Stimulated activated CD4-positive, alpha-beta T cell treated with anti-CD3 and anti-CD28 coated beads, Interleukin-1b, Interleukin-23, amount 100 ng/mL, for 24 hours (primary cell): ENCODE data around the gene OR6V1.
"Not testable (repeated sequence)": the region's sequence is repeated elsewhere in the genome, so short reads cannot be mapped to it uniquely, and the experiment has no call there.

Source experiments
- DNase-seq, 4 experiments: peaks; one replicate each; pipeline ENCODE4 v3.0.0-alpha.2; 2020; ENCODE audit warnings: low read depth in 4 of 4, low spot score in 1 of 4

Gene OR6V1

DNA sequence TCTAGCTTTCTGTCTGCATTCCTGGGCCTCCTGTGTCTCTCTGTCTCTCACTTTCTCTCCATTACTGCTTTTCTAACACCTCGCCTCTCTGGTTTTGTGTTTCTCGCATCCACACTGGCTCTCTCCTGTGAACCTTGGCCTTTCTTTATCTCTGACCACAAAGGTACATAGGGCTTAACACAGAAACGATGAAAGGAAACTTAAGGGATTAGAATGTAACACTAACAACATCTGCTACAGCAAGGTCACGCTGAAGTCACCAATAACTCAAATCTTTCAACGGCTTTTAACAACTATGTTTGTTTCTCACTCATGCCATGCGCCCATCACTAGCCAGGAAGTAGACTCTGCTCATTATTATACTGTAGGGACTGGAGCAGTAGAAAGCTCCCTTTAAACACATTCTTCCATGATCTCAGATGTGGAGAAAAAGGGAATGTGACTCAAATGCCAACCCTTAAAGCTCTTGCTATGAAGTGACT, 9.3 kb upstream of the OR6V1 start:
- no peak for DNase-seq

DNA sequence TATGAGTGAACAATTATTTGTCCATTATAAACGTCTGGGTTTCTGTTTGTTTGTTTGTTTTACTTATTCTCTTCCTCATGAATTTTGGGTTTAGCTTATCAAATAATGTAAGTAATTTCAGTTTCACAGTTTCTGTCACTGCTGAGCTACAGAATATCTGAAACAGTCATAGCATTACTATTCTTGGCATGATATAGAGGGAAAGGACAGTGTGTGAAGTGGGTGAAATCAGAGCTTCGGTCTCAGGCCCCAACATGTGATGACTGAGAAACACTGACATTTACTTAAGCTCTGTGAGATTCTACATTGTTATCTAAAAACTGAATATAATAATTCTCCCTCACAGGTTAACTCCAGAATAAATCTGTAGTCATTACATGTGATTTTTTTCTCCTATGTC, 8.8 kb upstream of the OR6V1 start:
- no peak for DNase-seq

DNA sequence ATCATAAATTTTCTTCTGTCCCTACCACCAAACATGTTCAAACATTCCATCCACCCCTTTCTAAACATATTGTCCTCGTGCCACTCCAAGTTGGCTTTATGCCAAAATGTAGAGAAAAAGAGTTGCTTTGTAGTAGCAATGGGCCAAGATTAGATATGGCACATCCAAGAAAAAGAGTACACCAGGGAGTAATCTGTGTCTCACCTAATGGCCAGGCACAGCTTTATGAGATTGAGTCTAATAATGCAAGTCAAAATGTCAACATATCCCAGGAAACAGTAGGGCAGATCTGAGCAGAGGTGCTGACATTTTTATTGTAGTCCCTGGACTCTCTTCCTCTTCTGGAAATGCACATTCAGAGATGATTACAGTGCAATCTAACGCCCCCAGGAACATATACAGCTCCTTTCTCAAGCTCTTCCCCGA, 5.7 kb upstream of the OR6V1 start:
- DNase-seq, result no peak

DNA sequence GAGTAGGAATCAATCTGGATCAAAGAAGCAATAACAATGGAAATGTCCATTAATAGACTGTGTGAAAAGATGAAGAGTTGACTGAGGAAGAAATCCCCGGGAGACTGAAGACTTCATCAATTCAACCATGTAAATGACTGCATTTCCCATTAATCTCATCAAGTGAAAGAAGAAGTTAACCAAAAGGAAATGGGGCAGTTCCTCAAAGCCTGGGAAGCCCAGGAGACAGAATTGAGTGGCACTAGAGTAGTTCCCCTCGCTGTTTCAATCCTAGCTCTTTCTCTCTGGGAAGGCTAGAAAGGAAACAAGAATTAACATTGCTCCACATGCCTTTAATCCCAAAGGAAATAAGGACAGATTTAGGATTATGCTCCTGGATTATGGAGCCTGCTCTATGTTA, 4.8 kb upstream of the OR6V1 start:
- DNase-seq, result no peak

DNA sequence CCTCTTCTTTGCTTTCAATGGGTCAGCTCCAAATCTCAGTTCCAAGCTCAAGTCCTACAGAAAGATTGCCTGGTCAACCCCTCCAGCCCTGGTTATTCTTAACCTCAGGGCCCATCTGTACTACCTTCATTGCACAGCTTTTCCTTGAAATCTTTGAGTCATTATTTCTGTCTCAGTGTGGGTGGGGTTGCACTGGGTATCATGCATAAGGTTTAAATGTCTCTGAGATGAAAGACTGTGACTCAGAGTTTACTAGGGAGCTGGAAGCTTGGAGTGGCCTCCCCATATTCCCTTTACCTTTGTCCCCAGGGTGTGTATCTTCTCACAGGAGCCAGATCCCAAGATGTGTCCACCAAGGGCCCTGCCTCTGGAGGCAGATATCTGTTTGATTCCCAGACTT, 3.3 kb upstream of the OR6V1 start:
- DNase-seq, result no peak

DNA sequence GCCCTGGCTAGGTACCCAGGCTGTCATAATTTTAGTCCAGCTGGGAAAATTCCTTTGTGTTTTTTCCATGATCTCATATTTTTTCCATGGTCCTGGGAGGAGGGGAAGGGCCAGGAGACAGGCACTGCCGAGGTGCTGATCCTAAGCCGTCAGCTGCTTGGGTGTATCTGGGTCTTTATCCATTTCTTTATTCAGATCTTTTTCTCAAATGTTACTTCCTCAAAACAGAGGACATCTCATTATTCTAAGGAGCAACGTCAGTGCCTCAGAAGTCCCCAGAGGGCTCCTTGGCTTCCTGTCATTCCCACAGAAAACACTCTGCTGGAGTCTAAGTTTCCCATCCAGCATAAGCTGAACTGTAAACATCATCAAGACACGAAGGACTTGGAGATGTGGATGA, 2.8 kb upstream of the OR6V1 start:
- DNase-seq, result no peak

DNA sequence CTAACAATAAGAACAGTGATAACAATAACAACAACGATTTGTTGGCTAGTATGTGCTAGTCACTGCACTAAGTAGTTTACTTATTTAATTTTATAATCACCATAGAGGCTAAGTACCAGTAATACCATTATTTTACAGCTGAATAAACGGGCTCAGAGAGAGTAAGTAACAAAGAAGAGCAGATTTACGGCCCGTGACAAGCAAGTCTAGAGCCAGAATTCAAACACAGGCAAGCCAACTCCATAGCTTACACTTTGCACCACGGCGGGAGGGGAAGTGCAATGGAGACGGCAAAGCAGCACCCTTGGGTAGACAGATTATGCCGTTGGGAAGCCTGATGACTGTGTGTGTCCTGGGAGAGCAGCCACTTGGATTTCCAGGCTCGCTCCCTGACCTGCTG, 1.2 kb upstream of the OR6V1 start:
- no peak for DNase-seq

DNA sequence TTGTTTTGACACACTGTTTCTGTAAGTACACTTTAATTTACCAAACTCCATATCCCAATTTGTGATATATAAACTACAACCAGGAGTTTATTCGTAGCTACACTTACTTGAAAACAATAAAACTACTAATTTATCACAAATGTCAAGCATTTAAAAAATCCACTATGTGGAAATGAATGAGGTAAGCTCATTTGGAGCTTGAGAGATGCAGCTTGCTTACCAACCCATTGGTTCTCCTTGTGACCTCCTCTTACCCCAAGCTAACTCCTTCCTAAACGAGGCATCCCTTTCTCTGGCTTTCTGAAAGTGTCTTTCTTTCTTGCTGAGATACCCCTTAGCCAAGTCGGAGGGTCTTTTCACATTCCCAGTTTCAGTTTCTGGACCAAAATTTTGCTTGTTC, 2.5 kb downstream of the OR6V1 start:
- no peak for DNase-seq

DNA sequence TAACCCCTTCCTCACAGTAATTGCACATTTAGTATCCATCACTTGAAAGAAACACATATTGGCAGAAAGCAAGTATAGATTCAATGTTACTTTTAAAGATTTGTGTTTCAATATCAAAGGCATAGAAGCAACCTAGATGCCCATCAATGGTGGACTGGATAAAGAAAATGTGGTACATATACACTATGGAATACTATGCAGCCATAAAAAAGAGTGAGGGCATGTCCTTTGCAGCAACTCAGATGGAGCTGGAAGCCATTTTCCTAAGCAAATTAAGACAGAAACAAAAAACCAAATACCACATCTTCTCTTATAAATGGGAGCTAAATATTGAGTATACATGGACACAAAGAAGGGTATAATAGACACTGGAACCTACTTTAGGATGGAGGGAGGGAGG, 3.6 kb downstream of the OR6V1 start:
- no peak for DNase-seq

DNA sequence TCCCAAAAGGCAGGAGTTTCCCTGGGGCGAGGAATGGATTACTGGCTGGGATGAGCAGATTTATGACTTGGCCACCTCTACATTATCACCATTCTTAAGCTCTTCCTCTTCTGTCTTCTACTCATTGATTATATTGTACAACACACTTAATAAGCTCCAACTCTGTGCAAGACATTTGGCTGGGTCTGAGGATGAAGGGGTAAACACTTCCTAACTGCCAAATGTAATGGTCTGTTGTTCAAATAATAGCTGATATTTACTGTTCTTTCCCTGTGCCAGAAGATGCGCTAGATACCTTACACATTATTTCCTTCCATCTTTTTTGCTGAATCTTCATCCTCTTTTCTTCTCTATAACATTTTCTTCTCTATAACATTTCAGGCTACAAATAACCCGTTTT, 11.6 kb downstream of the OR6V1 start:
- no peak for DNase-seq

DNA sequence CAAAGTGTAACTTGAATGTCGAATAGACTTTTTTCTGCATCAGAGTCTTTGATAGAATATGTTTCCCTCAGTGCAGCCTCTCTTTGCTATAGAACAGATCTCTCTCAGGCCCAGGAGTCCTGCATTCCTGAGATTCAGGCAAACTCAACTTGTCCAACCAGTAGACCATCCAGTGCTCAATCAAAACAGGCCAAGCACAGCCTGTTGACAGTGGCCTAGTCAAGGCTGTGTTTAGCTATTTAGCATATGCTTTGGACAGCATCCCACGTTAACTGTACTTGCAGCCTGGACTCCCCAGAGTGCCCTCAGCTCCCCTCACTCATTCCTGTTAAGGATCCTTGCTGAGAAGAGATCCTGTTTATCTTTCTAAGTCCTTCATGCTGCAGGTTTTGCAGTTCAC, 16.3 kb downstream of the OR6V1 start:
- DNase-seq, result no peak

DNA sequence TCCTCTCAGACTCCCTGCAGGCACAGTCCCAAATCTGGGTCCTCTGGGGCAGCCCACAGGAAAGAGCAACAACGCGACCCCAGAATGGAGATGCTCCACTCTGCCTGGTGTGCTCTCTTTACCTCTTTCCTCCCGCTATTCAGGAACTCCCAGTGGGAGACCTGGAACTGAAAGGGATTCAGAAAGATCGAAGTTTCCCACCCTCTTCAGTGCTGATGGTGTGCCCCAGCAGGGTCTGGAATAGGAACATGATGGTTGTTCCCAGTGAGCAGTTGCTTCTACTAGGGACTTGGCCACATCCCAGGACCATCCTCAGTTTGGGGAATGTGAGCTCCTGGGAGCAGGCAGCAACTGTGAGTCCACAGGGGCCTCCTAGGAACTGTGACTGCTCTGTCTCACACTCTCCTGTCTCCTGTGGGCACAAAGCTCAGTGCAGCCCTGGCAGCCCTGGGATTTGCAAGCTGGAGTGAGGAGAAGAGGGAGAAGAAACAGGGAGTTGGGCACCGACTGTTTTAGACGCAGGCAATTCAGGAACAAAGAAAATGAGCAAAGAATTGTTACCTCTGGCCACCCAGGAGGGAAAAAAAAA, 17.9 kb downstream of the OR6V1 start:
- DNase-seq, result no peak

DNA sequence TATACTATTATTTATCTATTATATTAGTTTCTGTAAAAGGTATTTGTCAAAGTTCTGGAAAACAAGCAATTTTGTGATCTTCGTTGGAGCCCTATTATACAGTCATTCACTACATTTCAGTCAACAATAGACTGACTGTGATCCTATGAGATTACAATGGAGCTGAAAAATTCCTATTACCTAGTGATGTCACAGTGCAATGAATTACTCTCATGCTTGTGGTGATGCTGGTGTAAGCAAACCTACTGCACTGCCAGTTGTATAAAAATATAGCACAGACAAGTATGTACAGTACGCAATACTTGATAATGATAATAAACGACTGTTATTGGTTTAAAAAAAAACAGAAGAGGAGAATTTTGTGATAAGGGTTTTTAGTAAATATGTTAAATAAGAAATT, 21.4 kb downstream of the OR6V1 start:
- no peak for DNase-seq

DNA sequence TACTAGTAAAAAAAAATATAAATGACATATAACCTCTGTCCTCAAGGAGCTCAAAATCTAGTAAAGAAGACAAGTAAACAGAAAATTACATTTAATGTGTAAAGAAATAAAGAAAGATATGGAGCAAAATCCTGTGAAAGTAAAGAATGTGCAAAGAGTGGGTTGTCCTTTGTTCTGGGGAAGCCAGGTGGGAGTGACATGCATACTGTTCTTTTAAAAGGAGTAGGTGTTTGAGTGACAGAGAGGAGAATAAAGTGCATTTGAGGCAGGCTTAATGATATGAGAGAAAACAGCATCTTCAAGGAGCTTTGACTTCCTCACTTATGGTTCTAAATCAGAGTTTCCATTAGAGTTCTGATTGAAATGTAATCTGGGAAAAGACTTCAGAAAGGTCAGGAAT, 22.0 kb downstream of the OR6V1 start:
- no peak for DNase-seq

DNA sequence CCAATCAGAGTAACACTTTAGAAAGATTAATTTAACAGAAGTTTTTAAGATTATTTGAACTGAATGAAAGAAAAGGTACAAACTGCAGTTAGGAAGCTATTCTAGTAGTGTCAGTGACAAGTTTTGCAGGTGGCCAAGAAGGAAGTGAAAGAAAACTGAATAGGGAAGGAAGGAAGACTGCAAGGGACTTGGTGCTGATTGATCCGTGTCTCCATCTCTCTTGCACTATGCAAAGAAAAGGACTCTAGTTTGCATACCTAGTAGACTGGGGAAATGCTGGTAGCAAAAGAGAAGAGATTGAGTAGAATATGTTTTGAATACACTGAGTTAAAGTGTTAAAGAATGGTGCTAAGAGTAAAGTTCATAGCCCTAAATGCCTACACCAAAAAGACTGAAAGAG, 33.0 kb downstream of the OR6V1 start:
- no peak for DNase-seq

DNA sequence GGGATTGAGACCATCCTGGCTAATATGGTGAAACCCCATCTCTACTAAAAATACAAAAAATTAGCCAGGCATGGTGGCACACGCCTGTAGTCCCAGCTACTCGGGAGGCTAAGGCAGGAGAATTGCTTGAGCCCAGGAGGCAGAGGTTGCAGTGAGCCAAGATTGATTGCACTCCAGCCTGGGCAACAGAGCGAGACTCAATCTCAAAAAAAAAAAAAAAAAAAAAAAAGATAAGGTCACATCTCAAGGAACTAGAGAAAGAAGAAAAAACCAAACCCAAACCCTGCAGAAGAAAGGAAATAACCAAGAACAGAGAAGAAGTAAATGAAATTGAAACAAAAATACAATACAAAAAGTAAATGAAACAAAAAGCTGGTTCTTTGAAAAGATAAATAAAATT, 33.5 kb downstream of the OR6V1 start:
- not testable (repeated sequence) for DNase-seq

DNA sequence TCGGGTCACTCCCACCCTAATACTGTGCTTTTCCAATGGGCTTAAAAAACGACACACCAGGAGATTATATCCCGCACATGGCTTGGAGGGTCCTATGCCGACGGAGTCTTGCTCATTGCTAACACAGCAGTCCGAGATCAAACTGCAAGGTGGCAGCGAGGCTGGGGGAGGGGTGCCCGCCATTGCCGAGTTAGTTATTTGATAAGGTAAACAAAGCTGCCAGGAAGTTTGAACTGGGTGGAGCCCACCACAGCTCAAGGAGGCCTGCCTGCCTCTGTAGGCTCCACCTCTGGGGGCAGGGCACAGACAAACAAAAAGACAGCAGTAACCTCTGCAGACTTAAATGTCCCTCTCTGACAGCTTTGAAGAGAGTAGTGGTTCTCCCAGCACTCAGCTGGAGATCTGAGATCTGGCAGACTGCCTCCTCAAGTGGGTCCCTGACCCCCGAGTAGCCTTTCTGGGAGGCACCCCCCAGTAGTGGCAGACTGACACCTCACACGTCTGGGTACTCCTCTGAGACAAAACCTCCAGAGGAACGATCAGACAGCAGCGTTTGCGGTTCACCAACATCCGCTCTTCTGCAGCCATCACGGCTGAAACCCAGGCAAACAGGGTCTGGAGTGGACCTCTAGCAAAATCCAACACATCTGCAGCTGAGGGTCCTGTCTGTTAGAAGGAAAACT, 36.5 kb downstream of the OR6V1 start:
- DNase-seq, result not testable (repeated sequence)

DNA sequence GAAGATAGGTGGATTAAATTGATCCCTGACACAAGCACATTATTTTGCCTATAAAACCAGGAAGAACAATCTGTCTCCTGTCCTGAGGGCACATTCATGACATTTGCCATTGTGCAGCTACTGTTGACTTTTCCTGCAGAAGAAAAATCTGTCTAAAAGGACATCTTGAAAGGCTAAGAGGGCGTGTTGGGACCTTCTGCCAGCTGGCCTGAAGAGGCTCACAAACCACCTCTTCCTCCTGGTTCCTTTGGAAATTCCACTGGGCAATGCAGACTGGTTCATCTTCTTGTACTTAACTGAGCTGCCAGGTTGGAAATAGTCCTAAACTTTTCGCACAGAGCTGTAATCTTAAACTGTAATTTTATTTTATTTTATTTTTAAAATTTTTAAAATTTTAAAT, 44.0 kb downstream of the OR6V1 start:
- no peak for DNase-seq

DNA sequence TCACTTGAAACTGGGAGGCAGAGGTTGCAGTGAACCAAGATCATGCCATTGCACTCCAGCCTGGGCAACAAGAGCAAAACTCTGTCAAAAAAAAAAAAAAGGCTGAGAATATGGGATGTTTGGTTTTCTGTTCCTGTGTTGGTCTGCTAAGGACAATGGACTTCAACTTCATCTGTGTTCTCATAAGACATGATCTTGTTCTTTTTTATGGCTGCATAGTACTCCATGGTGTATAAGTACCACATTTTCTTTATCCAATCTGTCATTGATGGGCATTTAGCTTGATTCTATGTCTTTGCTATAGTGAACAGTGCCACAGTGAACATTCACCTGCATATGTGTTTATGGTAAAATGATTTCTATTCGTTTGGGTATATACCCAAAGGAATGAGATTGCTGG, 47.4 kb downstream of the OR6V1 start:
- DNase-seq, result not testable (repeated sequence)
